GM12878 (cell line): ENCODE results near the gene CARD14. TPM values are rescaled to one million over a fixed set of nuclear protein-coding genes. Genes with fewer than 3 reads are reported as not detected.

ENCODE experiments used
- ATAC-seq: fragments of 200-7000 bp; cut with Tn5 transposase; 3 replicates; pipeline ENCODE4 v1.9.1; 2020; ENCODE audit warnings: mild to moderate bottlenecking, moderate library complexity
- BruUV-seq: library from RNA; stranded (reverse); fragments of 400-500 nt; replicated peaks from 2 replicates; lab custom pipeline; 2021; lab: Mats Ljungman, UMichigan
- CTCF ChIA-PET: fragments of 300-600 bp; sonication (Branson Sonifier 250); formaldehyde crosslinking; extraction: SDS; loops from one replicate; lab custom pipeline; 2021; ENCODE audit warnings: inconsistent platforms; lab: Yijun Ruan, JAX
- POLR2A ChIA-PET: fragments of 350-600 bp; formaldehyde crosslinking; extraction: SDS; loops from one replicate; lab custom pipeline; 2021; ENCODE audit warnings: inconsistent platforms; lab: Charles Lee
- RAD21 ChIA-PET: fragments of 300-600 bp; sonication (Branson Sonifier 250); formaldehyde crosslinking; loops from one replicate; lab custom pipeline; 2023; ENCODE audit warnings: antibody characterized with exemption; ENCODE audit not compliant: unreplicated experiment; lab: Charles Lee
- SMC1A ChIA-PET: fragments of 300-600 bp; sonication (Branson Sonifier 250); formaldehyde crosslinking; loops from one replicate; lab custom pipeline; 2023; ENCODE audit not compliant: unreplicated experiment, uncharacterized antibody; lab: Charles Lee
- DNase-seq: peaks from one replicate; pipeline ENCODE4 v3.0.0-alpha.2; 2011; ENCODE audit warnings: low read depth, low spot score
- FAIRE-seq: peaks from 3 replicates; lab custom pipeline; 2011; peaks lifted over from hg19 to GRCh38; lab: Jason Lieb, UNC
- H2AFZ ChIP-seq: 2 replicates; pipeline ENCODE4 v1.6.0; 2011; ENCODE audit warnings: low read depth, low read length, control low read depth; ENCODE audit not compliant: control insufficient read depth
- H3K27ac ChIP-seq: 2 replicates; pipeline ENCODE4 v1.5.1; 2011; ENCODE audit warnings: control low read depth; ENCODE audit not compliant: control insufficient read depth, insufficient read depth
- H3K27me3 ChIP-seq, 2 experiments: replicated peaks in 1 of 2; 2 replicates each; pipeline versions ENCODE4 v1.6.0 to v1.6.1; 2011; ENCODE audit warnings: low read length in 1 of 2; ENCODE audit not compliant: control insufficient read depth in 2 of 2, insufficient read depth in 2 of 2
- H3K36me3 ChIP-seq, 2 experiments: 2 replicates each; pipeline ENCODE4 v1.5.1; 2011; ENCODE audit warnings: low read length in 1 of 2; ENCODE audit not compliant: control insufficient read depth in 2 of 2, insufficient read depth in 2 of 2
- H3K4me1 ChIP-seq: 2 replicates; pipeline ENCODE4 v1.6.1; 2011; ENCODE audit warnings: mild to moderate bottlenecking, low read length, moderate library complexity, mixed read lengths; ENCODE audit not compliant: control insufficient read depth, insufficient read depth
- H3K4me2 ChIP-seq: 2 replicates; pipeline ENCODE4 v1.6.0; 2011; ENCODE audit warnings: control low read depth; ENCODE audit not compliant: control insufficient read depth, insufficient read depth
- H3K4me3 ChIP-seq: fragments of 200-600 bp; sonication (generic); 2 replicates; pipeline ENCODE4 v1.5.1; 2016
- H3K79me2 ChIP-seq: 2 replicates; pipeline ENCODE4 v1.6.0; 2011; ENCODE audit warnings: low read length; ENCODE audit not compliant: control insufficient read depth, insufficient read depth
- H3K9ac ChIP-seq: 2 replicates; pipeline ENCODE4 v1.8.0; 2011; ENCODE audit warnings: low read length, control low read depth, mixed read lengths; ENCODE audit not compliant: control insufficient read depth, insufficient read depth
- H3K9me3 ChIP-seq: replicated peaks from 3 replicates; pipeline ENCODE4 v1.5.1; 2011; ENCODE audit warnings: mild to moderate bottlenecking, low read length; ENCODE audit not compliant: control insufficient read depth, insufficient read depth
- H4K20me1 ChIP-seq: 2 replicates; pipeline ENCODE4 v1.6.0; 2011; ENCODE audit not compliant: control insufficient read depth, insufficient read depth
- BCL11A ChIP-seq: IDR thresholded peaks from 2 replicates; pipeline ENCODE4 v1.6.1; 2011; ENCODE audit warnings: low read depth, low read length
- BHLHE40 ChIP-seq, 2 experiments: fragments of 450-650 bp in 1 of 2; IDR thresholded peaks; 2 replicates each; pipeline ENCODE4 v1.6.1; 2011 to 2017; ENCODE audit warnings: low read depth in 2 of 2, borderline replicate concordance in 1 of 2, improper control_type of control experiment in 1 of 2, low read length in 1 of 2, mild to moderate bottlenecking in 1 of 2
- FOXM1 ChIP-seq: IDR thresholded peaks from 2 replicates; pipeline ENCODE4 v1.6.1; 2012; ENCODE audit warnings: low read depth, mild to moderate bottlenecking, inconsistent platforms, low read length, moderate library complexity
- POLR2AphosphoS2 ChIP-seq: IDR thresholded peaks from 2 replicates; pipeline ENCODE4 v1.6.1; 2011; ENCODE audit warnings: low read depth, mild to moderate bottlenecking, low read length, improper control_type of control experiment, moderate library complexity
- ZNF217 ChIP-seq: fragments of 450-650 bp; IDR thresholded peaks from 2 replicates; pipeline ENCODE4 v1.6.1; 2017; ENCODE audit warnings: antibody characterized with exemption, mild to moderate bottlenecking
- WGBS: methylation state at CpG from one replicate; pipeline ENCODE4 v1.1.6; 2016; ENCODE audit warnings: low lambda C conversion rate; ENCODE audit not compliant: insufficient replicate concordance, insufficient coverage; ENCODE audit errors: missing lambda C conversion rate; 5-methylcytosine and 5-hydroxymethylcytosine counted together
- in situ Hi-C: fragments of 300-500 bp; cut with MboI; formaldehyde crosslinking; loops from 9 replicates; pipeline ENCODE4 v1.14.3; 2018; ENCODE audit warnings: mixed read lengths
- intact Hi-C: fragments of 100-400 bp; cut with micrococcal nuclease; formaldehyde crosslinking; loops from one replicate; pipeline ENCODE4 v1.14.2; 2022; ENCODE audit not compliant: unreplicated experiment
- polyA plus RNA-seq, 11 experiments: library from polyadenylated mRNA; depleted of rRNA in 4 of 11; unstranded in 6 of 11; stranded (reverse) in 5 of 11; fragments of >200 nt; fragmentation: Nextera tagmentation in 4 of 11; fragmentation: Illumina TruSeq in 1 of 11; extraction: Ambion mirVana in 4 of 11; extraction: Trizol in 1 of 11; gene quantifications; 1 replicate in 1 of 11; 2 replicates in 10 of 11; pipeline versions ENCODE4 v1.2.1 to v1.2.3, GENCODE V29; 2011 to 2016; ENCODE audit warnings: inconsistent platforms in 2 of 11, missing spikeins in 2 of 11, low read depth in 1 of 11
- total RNA-seq, 4 experiments: library from RNA; depleted of rRNA in 3 of 4; stranded (reverse); fragments of >200 nt in 3 of 4; fragmentation: Illumina TruSeq in 1 of 4; extraction: Trizol in 1 of 4; gene quantifications; 2 replicates each; pipeline versions ENCODE4 v1.2.1 to v1.2.3, GENCODE V29; 2013 to 2021
- TF ChIP-seq, protein P1 (sequence below): IDR thresholded peaks from 2 replicates; pipeline ENCODE4 v1.6.1; 2012; ENCODE audit warnings: low read depth, low read length, improper control_type of control experiment
- TF ChIP-seq, protein P2 (sequence below): fragments of 450-650 bp; IDR thresholded peaks from 2 replicates; pipeline ENCODE4 v1.6.1; 2017; ENCODE audit warnings: low read depth, mild to moderate bottlenecking, moderate library complexity
- TF ChIP-seq, protein P3 (sequence below): fragments of 450-650 bp; IDR thresholded peaks from 2 replicates; pipeline ENCODE4 v1.6.1; 2017; ENCODE audit warnings: mild to moderate bottlenecking, moderate library complexity

CARD14 gene
- total and polyA plus RNA-seq, 10 of the 15 experiments (the other 5 are each of a cell fraction or from before 2014, with no cell fraction given): 0.08 to 0.15 TPM; not detected in 8

DNA sequence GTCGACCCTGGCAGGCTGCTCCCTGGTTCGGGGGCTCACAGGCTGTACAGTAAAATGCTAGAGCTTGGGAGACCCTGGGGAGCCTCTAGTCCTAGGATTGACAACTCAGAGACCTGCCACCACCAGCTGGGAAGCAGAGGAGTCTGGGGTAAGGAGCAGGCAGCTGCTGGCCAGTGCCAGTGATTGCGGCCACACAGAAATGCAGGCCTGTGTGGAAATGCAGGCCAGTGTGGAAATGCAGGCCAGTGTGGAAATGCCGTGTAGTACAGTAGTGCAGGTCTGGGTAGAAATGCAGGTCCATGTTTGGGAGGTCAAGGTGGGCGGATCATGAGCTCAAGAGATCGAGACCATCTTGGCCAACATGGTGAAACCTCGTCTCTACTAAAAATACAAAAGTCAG lies 26.8 kb downstream of the CARD14 start:
- no TSS peak for BruUV-seq
- no peak for DNase-seq
- in situ Hi-C loops (no loop called here), intact Hi-C loops (loop anchor here (10.0 kb wide), 2 partner anchors 138 to 168 kb away; no protein-coding TSS in a partner anchor)
- H3K4me1 ChIP-seq: no peaks in the 10 kb centered on the region
- CTCF ChIA-PET: interaction anchor here (0.8 to 3.1 kb wide), 16 partner anchors 9 to 447 kb away, joined by 3 to 16 read pairs (median 3); no protein-coding TSS in a partner anchor
- H4K20me1 ChIP-seq: no peaks in the 10 kb centered on the region
- RAD21 ChIA-PET: interaction anchor here (1.0 to 1.8 kb wide), 5 partner anchors 15 to 99 kb away, joined by 3 to 4 read pairs (median 3); partner anchors contain the start of gene GAA
- H3K79me2 ChIP-seq: no peaks in the 10 kb centered on the region
- no peak overlapping the region for H3K9ac ChIP-seq
- SMC1A ChIA-PET: interaction anchor here (1.4 to 1.9 kb wide), 5 partner anchors 9 to 217 kb away, joined by 3 to 8 read pairs (median 6); partner anchors contain the start of gene SGSH
- H3K9me3 ChIP-seq: peaks cover 2% of the 10 kb centered on the region; the same call in 1 of the 3 replicates
- no peaks in the 10 kb centered on the region for H3K27me3 ChIP-seq
- no peak for TF ChIP-seq BCL11A
- TF ChIP-seq FOXM1: no peak
- no peak overlapping the region for H2AFZ ChIP-seq
- 58% methylated on average over 7 of the region's 7 CpGs for WGBS
- no peak overlapping the region for H3K4me2 ChIP-seq
- POLR2A ChIA-PET: no interaction called here
- no peaks in the 10 kb centered on the region for H3K36me3 ChIP-seq
- FAIRE-seq: no peak
- no peak for ATAC-seq
- no peak overlapping the region for H3K4me3 ChIP-seq
- no peak overlapping the region for H3K27ac ChIP-seq

DNA sequence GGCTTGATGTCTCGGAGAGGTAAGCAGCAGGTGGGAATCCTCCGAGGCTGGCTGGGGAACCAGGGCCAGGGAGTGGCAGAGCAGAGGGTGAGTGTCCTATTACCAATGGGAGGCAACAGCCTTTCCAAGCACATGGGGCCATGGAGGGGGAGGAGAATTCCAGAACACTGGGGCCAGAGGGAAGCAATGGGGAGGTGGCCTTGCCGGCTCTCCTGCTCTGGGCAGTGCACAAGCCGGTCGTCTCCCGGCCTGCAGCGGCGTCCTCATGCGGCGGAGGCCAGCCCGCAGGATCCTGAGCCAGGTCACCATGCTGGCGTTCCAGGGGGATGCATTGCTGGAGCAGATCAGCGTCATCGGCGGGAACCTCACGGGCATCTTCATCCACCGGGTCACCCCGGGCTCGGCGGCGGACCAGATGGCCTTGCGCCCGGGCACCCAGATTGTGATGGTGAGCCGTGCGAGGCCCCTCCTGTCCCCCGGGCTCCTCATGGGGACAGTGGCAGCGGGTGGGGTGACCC lies 28.4 kb downstream of the CARD14 start:
- no peak overlapping the region for H2AFZ ChIP-seq
- intact Hi-C loops (loop anchor here (10.0 kb wide), 2 partner anchors 137 to 167 kb away; no protein-coding TSS in a partner anchor), in situ Hi-C loops (no loop called here)
- FAIRE-seq (no peak), ATAC-seq (no peak), DNase-seq (no peak)
- ChIA-PET POLR2A (no interaction called here), CTCF (interaction anchor here (1.0 kb wide), 1 partner anchor 14 kb away, joined by 3 read pairs; no protein-coding TSS in a partner anchor), RAD21 (interaction anchor here (1.4 kb wide), 1 partner anchor 97 kb away, joined by 3 read pairs; no protein-coding TSS in a partner anchor), SMC1A (no interaction called here)
- no peaks in the 10 kb centered on the region for H4K20me1 ChIP-seq
- no TSS peak for BruUV-seq
- no peaks in the 10 kb centered on the region for H3K4me1 ChIP-seq
- H3K27me3 ChIP-seq: no peaks in the 10 kb centered on the region
- peaks cover 2% of the 10 kb centered on the region; the same call in 1 of the 3 replicates for H3K9me3 ChIP-seq
- no peak overlapping the region for H3K4me2 ChIP-seq
- H3K4me3 ChIP-seq: no peak overlapping the region
- no peak overlapping the region for H3K9ac ChIP-seq
- H3K36me3 ChIP-seq: no peaks in the 10 kb centered on the region
- WGBS: 83% methylated on average over 27 of the region's 27 CpGs
- no peaks in the 10 kb centered on the region for H3K79me2 ChIP-seq
- no peak overlapping the region for H3K27ac ChIP-seq
- TF ChIP-seq, protein P1, sequence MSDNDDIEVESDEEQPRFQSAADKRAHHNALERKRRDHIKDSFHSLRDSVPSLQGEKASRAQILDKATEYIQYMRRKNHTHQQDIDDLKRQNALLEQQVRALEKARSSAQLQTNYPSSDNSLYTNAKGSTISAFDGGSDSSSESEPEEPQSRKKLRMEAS: no peak
- TF ChIP-seq BHLHE40 (IDR thresholded peaks at IDR 0.05; ENCODE audit: borderline replicate concordance in 1 of 2, low read depth in 2 of 2, low read length in 1 of 2): no peak
- TF ChIP-seq, protein P2, sequence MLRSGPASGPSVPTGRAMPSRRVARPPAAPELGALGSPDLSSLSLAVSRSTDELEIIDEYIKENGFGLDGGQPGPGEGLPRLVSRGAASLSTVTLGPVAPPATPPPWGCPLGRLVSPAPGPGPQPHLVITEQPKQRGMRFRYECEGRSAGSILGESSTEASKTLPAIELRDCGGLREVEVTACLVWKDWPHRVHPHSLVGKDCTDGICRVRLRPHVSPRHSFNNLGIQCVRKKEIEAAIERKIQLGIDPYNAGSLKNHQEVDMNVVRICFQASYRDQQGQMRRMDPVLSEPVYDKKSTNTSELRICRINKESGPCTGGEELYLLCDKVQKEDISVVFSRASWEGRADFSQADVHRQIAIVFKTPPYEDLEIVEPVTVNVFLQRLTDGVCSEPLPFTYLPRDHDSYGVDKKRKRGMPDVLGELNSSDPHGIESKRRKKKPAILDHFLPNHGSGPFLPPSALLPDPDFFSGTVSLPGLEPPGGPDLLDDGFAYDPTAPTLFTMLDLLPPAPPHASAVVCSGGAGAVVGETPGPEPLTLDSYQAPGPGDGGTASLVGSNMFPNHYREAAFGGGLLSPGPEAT: no peak
- TF ChIP-seq ZNF217: no peak
- TF ChIP-seq, protein P3, sequence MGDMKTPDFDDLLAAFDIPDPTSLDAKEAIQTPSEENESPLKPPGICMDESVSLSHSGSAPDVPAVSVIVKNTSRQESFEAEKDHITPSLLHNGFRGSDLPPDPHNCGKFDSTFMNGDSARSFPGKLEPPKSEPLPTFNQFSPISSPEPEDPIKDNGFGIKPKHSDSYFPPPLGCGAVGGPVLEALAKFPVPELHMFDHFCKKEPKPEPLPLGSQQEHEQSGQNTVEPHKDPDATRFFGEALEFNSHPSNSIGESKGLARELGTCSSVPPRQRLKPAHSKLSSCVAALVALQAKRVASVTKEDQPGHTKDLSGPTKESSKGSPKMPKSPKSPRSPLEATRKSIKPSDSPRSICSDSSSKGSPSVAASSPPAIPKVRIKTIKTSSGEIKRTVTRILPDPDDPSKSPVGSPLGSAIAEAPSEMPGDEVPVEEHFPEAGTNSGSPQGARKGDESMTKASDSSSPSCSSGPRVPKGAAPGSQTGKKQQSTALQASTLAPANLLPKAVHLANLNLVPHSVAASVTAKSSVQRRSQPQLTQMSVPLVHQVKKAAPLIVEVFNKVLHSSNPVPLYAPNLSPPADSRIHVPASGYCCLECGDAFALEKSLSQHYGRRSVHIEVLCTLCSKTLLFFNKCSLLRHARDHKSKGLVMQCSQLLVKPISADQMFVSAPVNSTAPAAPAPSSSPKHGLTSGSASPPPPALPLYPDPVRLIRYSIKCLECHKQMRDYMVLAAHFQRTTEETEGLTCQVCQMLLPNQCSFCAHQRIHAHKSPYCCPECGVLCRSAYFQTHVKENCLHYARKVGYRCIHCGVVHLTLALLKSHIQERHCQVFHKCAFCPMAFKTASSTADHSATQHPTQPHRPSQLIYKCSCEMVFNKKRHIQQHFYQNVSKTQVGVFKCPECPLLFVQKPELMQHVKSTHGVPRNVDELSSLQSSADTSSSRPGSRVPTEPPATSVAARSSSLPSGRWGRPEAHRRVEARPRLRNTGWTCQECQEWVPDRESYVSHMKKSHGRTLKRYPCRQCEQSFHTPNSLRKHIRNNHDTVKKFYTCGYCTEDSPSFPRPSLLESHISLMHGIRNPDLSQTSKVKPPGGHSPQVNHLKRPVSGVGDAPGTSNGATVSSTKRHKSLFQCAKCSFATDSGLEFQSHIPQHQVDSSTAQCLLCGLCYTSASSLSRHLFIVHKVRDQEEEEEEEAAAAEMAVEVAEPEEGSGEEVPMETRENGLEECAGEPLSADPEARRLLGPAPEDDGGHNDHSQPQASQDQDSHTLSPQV: no peak
- TF ChIP-seq POLR2AphosphoS2: no peak
